ENCODE measurements around the gene LRP5.
"Not testable (repeated sequence)": the region's sequence is repeated elsewhere in the genome, so short reads cannot be mapped to it uniquely, and the experiment has no call there.

The LRP5 gene

DNA sequence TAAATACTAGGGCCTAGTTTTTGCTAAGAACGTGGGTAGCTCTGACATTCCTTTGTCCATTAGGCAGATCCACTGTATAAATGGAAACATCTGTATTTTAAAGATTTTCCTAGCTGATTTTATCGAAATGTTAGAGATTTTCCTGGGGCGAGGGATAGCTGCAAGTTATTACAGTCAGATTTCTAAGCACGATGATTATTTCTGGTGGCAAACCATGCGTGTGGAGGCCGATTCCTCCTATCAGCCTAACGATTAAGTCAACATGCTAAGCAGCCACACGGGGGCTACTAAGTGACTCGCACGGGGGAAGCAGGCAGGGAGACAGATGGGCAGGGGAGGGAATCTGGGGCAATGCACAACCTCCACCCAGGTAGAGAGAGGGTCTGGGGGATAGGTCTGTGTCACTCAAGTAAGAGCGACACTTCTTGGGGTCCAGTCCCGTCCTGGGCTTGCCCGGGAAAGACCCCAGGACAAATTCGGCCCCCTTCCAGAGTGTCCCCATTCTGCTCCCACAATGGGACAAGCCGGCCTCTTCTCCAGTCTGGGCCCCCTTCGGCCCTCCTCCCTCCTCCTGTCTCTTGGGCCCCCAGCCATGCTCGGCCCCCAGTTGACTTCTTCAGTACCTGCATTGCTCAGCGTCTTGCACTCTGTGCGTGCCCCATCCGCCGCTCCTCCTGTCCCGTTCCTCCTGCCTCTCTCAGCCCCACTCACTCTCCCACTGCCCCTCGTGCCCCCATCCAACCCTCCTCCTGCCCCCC is 41.2 kb upstream of the LRP5 start:
- Histone ChIP-seq H3K27ac (ENCODE audit: low read length) (peak overlapping the region; percentile 89), H3K27me3 (ENCODE audit: control insufficient read depth in 1 of 2, insufficient read depth in 2 of 2, low read length in 2 of 2) (no peaks in the 10 kb centered on the region), H3K9ac (ENCODE audit: low read length in 2 of 2) (peak overlapping the region; percentile 85 to 94), H3K4me1 (ENCODE audit: control insufficient read depth, insufficient read depth, low read length) (peaks cover 19% of the 10 kb centered on the region), H3K36me3 (ENCODE audit: control insufficient read depth in 2 of 2, insufficient read depth in 2 of 2, low read length in 2 of 2) (peaks cover 15 to 17% of the 10 kb centered on the region in 2 donors), H3K4me3 (ENCODE audit: low read length in 2 of 2) (peak overlapping the region; percentile 68 to 93), H3K9me3 (ENCODE audit: control insufficient read depth in 2 of 2, low read length in 2 of 2) (no peaks in the 10 kb centered on the region)

DNA sequence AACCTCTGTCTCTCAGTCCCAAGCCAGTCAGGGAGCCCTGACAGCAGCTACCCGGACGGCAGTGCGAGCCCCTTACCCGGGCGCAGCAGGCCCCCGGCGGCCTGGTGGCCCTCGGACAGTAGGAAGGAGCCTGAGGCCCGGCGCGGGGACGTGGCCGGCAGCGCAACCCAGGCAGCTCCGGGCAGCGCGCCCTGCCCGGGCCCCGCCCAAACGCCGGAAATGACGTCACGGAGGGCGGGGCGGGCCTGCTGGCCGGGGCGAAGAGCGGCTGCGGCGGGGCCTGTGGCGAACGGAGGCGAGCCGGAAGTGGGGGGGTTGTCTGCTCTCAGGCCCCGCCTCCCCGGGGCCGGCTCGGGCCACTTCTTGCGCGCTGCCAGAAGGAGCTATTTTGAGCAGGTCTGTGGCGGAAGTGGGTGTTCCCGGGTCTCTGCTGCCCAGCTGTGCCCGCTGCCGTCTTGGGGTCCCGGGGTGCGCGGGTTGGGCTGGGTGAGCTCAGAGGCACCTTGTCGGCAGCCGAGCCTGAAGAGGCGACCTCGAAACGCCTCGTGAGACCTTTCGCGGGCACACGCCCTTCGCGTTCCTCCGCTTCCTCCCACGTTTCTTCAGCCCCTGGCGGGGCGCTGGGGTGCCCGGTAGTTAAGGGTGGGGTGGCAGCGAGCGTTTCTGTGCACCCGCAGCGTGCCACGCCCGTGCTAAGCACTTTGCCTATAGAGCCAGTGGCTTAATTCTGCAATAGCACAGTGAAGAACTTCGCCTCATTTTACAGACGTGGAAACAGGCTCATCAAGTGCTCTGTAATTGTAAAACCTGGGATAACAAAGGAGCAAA is 40.4 kb upstream of the LRP5 start, which contains the start of gene C11orf24:
Gene C11orf24 (minus strand): TSS at position 193 of the 828 bp plus-strand sequence. CDS start 8,206 bp downstream, outside the sequence.
- Histone ChIP-seq H3K27ac (ENCODE audit: low read length) (peak within 1 kb of the TSS; percentile 89), H3K4me3 (ENCODE audit: low read length in 2 of 2) (peak within 1 kb of the TSS; percentile 68 to 93), H3K36me3 (ENCODE audit: control insufficient read depth in 2 of 2, insufficient read depth in 2 of 2, low read length in 2 of 2) (peaks cover 10 to 11% of the 10 kb centered on the region in 2 donors), H3K9me3 (ENCODE audit: control insufficient read depth in 2 of 2, low read length in 2 of 2) (no peaks in the 10 kb centered on the region), H3K4me1 (ENCODE audit: control insufficient read depth, insufficient read depth, low read length) (peaks cover 19% of the 10 kb centered on the region), H3K27me3 (ENCODE audit: control insufficient read depth in 1 of 2, insufficient read depth in 2 of 2, low read length in 2 of 2) (no peaks in the 10 kb centered on the region), H3K9ac (ENCODE audit: low read length in 2 of 2) (peak within 1 kb of the TSS; percentile 85 to 94)

DNA sequence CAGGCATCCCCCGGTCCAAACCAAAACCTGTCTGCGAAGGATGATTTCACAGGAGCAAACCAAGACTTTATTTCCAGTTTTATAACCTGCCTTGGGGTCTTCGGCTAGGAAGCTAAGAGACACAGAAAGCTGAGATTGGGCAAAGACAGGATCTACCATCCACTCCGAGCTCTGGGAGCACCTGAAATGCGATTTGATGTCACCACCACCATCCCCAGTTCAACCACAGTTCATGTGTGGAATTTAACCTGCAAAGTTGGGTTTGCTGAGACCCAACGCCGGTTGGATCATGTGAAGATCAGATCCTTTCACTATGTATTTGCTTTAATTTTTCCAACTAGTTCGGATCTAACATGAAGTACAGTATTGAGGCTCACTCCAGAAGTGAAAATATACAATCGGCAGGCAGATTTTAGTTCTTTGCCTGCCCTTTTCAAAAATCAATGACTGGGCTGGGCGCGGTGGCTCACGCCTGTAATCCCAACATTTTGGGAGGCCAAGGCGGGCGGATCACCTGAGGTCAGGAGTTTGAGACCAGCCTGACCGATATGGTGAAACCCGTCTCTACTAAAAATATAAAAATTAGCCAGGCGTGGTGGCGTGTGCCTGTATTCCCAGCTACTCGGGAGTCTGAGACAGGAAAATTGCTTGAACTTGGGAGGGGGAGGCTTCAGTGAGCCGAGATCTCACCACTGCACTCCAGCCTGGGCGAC is 39.2 kb upstream of the LRP5 start:
- H3K9ac ChIP-seq (ENCODE audit: low read length in 2 of 2): no peak overlapping the region
- H3K27ac ChIP-seq (ENCODE audit: low read length): no peak overlapping the region
- no peaks in the 10 kb centered on the region for H3K27me3 ChIP-seq (ENCODE audit: control insufficient read depth in 1 of 2, insufficient read depth in 2 of 2, low read length in 2 of 2)
- no peaks in the 10 kb centered on the region for H3K9me3 ChIP-seq (ENCODE audit: control insufficient read depth in 2 of 2, low read length in 2 of 2)
- H3K4me3 ChIP-seq (ENCODE audit: low read length in 2 of 2): no peak overlapping the region
- peaks cover 19% of the 10 kb centered on the region for H3K4me1 ChIP-seq (ENCODE audit: control insufficient read depth, insufficient read depth, low read length)
- H3K36me3 ChIP-seq (ENCODE audit: control insufficient read depth in 2 of 2, insufficient read depth in 2 of 2, low read length in 2 of 2): no peaks in the 10 kb centered on the region

DNA sequence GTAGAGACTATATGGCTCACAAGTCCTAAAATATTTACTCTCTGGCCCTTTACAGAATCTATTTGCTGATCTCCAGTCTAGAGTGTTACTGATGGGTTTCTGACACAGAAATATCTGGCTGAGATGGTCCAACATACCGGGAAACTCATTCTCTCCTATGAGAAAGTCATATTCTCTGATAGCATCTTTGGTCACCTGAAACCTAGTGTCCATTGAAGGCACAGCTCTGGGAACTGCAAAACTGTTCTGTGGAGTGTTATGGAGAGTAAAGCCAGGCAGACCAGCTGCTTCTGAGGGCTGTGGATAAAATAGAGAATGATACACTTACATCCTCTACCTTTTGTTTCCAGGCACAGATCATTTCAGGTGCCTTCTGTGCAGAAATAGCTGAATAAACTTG is 38.1 kb upstream of the LRP5 start:
- Histone ChIP-seq H3K4me1 (ENCODE audit: control insufficient read depth, insufficient read depth, low read length) (peaks cover 18% of the 10 kb centered on the region), H3K27me3 (ENCODE audit: control insufficient read depth in 1 of 2, insufficient read depth in 2 of 2, low read length in 2 of 2) (no peaks in the 10 kb centered on the region), H3K9ac (ENCODE audit: low read length in 2 of 2) (no peak overlapping the region), H3K4me3 (ENCODE audit: low read length in 2 of 2) (no peak overlapping the region), H3K36me3 (ENCODE audit: control insufficient read depth in 2 of 2, insufficient read depth in 2 of 2, low read length in 2 of 2) (no peaks in the 10 kb centered on the region), H3K27ac (ENCODE audit: low read length) (no peak overlapping the region), H3K9me3 (ENCODE audit: control insufficient read depth in 2 of 2, low read length in 2 of 2) (no peaks in the 10 kb centered on the region)

DNA sequence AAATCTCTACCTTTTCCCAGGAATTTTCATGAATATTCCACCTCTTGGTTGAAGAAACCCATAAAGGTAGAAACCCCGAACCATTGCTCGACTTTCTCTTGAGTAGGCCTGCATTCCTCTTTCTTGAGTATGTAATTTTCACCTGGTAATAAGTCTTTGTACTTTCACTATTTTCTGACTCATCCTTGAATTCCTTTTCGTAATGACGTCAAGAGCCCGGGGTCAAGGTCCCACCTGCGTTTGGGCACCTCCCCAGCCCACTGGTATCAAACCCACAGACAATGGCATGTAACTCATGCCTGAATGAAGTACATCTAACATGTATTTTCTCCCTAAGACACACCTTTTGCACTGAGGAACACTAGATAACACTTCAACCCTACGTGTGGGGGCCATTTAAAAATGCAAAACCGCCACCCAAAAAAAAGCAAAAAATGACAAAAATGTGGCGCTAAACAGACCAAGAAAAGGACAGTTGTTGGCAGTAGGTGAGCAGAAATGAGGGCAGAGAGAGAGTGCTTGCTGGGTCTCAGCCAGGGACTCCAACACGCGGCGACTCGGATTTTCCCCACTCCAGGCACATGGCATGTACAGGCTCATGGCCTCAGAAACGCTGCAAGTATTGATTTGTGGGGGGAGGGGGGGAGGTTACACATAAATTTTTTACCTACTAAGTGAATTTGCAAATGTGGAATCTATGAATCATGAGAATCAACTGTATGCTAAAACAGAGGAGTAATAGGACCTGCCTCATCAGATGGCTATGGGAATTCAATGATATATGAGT is 36.5 kb upstream of the LRP5 start:
- Histone ChIP-seq H3K27me3 (ENCODE audit: control insufficient read depth in 1 of 2, insufficient read depth in 2 of 2, low read length in 2 of 2) (no peaks in the 10 kb centered on the region), H3K9me3 (ENCODE audit: control insufficient read depth in 2 of 2, low read length in 2 of 2) (no peaks in the 10 kb centered on the region), H3K4me3 (ENCODE audit: low read length in 2 of 2) (no peak overlapping the region), H3K27ac (ENCODE audit: low read length) (no peak overlapping the region), H3K4me1 (ENCODE audit: control insufficient read depth, insufficient read depth, low read length) (peaks cover 4% of the 10 kb centered on the region), H3K9ac (ENCODE audit: low read length in 2 of 2) (no peak overlapping the region), H3K36me3 (ENCODE audit: control insufficient read depth in 2 of 2, insufficient read depth in 2 of 2, low read length in 2 of 2) (no peaks in the 10 kb centered on the region)

DNA sequence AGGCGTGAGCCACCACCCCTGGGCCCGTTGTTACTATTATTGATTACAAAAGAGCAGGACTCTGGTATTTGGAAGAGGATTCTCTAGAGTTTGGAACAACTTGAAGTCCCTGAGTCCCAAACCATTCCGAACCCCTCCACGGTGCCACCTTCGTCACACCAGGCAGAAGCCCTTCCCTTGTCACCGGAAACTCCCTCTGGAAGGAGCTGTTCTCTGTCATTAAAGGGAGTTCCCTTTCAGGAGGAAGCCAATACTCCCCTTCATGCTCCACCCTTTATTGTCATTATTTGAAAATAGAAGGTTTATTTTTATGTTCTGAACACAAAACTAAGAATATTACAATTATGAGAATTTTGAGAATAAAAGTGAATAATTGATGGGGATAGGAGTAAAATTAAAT is 35.5 kb upstream of the LRP5 start:
- H3K9ac ChIP-seq (ENCODE audit: low read length in 2 of 2): no peak overlapping the region
- H3K27me3 ChIP-seq (ENCODE audit: control insufficient read depth in 1 of 2, insufficient read depth in 2 of 2, low read length in 2 of 2): no peaks in the 10 kb centered on the region
- H3K36me3 ChIP-seq (ENCODE audit: control insufficient read depth in 2 of 2, insufficient read depth in 2 of 2, low read length in 2 of 2): no peaks in the 10 kb centered on the region
- H3K4me3 ChIP-seq (ENCODE audit: low read length in 2 of 2): no peak overlapping the region
- peaks cover 4% of the 10 kb centered on the region for H3K4me1 ChIP-seq (ENCODE audit: control insufficient read depth, insufficient read depth, low read length)
- H3K9me3 ChIP-seq (ENCODE audit: control insufficient read depth in 2 of 2, low read length in 2 of 2): no peaks in the 10 kb centered on the region
- no peak overlapping the region for H3K27ac ChIP-seq (ENCODE audit: low read length)

DNA sequence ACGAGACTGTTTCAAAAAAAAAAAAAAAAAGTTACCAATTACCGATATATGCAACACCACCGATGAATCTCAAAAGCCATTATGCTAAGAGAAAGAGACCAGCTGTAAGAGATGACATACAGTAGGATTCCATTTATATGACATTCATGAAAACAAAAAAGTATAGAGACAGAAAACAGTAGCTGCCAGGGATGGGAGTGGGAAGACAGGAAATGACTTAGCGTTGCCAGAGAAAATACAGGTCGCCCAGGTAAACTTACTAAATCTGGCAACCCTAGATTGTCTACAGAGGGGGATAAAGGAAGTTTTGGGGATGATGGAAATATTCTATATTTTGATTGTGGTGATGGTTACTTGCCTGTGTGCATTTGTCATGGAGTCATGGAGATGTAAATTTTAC is 32.7 kb upstream of the LRP5 start:
- Histone ChIP-seq H3K9ac (ENCODE audit: low read length in 2 of 2) (no peak overlapping the region), H3K4me1 (ENCODE audit: control insufficient read depth, insufficient read depth, low read length) (no peaks in the 10 kb centered on the region), H3K36me3 (ENCODE audit: control insufficient read depth in 2 of 2, insufficient read depth in 2 of 2, low read length in 2 of 2) (no peaks in the 10 kb centered on the region), H3K4me3 (ENCODE audit: low read length in 2 of 2) (no peak overlapping the region), H3K27ac (ENCODE audit: low read length) (no peak overlapping the region), H3K27me3 (ENCODE audit: control insufficient read depth in 1 of 2, insufficient read depth in 2 of 2, low read length in 2 of 2) (no peaks in the 10 kb centered on the region), H3K9me3 (ENCODE audit: control insufficient read depth in 2 of 2, low read length in 2 of 2) (no peaks in the 10 kb centered on the region)

DNA sequence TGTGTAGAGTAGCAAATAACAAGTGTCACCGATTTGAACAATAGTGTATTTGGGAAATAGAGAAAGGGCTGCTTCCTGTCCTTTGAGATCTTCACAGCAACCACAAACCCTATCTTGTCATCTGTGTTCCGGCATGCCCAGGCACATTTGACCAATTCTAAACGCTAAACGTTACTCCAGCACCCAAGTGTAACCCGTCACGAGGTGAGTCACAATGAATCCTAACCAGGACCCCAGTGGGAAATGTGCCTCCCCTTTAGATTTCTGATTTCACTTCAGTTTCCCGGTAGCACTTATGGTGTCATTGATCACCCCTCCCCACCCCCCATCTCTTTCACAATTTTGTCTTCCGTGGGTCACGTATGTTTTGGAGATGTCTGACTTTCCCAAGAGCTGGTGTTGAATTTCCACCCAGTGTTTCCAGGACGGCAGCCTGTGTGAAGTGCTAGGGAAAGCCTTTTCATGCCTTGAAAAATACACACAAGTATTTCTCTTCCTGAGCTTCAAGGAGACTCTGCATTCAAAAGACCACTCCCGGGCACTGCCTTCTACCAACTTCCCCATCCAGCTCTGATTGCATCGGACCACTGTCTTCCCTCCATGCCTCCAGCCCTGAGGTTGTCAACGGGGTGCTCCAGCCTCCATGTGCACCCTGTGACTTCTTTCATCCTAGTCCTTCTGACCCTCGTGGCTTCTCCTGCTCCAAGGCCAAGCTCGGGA is 30.1 kb upstream of the LRP5 start:
- Histone ChIP-seq H3K9me3 (ENCODE audit: control insufficient read depth in 2 of 2, low read length in 2 of 2) (no peaks in the 10 kb centered on the region), H3K4me1 (ENCODE audit: control insufficient read depth, insufficient read depth, low read length) (no peaks in the 10 kb centered on the region), H3K36me3 (ENCODE audit: control insufficient read depth in 2 of 2, insufficient read depth in 2 of 2, low read length in 2 of 2) (no peaks in the 10 kb centered on the region), H3K27me3 (ENCODE audit: control insufficient read depth in 1 of 2, insufficient read depth in 2 of 2, low read length in 2 of 2) (no peaks in the 10 kb centered on the region), H3K9ac (ENCODE audit: low read length in 2 of 2) (no peak overlapping the region), H3K27ac (ENCODE audit: low read length) (no peak overlapping the region), H3K4me3 (ENCODE audit: low read length in 2 of 2) (no peak overlapping the region)

DNA sequence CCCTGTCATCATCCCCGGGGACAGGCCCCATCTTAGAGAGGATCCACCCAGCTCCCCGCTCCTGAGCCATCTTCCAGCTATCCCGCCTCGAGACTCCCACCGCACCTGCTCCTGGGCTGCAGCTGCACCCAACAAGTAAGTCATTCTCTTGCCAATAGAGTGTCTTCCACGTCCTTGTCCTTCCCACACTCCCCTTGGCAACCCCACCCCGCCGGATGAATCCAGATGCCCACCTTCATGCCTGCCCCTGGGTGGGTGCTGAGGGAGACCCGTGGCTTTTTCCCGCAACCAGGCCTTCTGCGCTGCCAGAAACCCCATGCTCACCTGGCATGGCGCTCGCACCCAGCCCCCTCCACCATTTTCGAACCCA is 29.5 kb upstream of the LRP5 start:
- no peak overlapping the region for H3K9ac ChIP-seq (ENCODE audit: low read length in 2 of 2)
- no peaks in the 10 kb centered on the region for H3K36me3 ChIP-seq (ENCODE audit: control insufficient read depth in 2 of 2, insufficient read depth in 2 of 2, low read length in 2 of 2)
- H3K27ac ChIP-seq (ENCODE audit: low read length): no peak overlapping the region
- no peaks in the 10 kb centered on the region for H3K9me3 ChIP-seq (ENCODE audit: control insufficient read depth in 2 of 2, low read length in 2 of 2)
- no peaks in the 10 kb centered on the region for H3K4me1 ChIP-seq (ENCODE audit: control insufficient read depth, insufficient read depth, low read length)
- H3K4me3 ChIP-seq (ENCODE audit: low read length in 2 of 2): no peak overlapping the region
- H3K27me3 ChIP-seq (ENCODE audit: control insufficient read depth in 1 of 2, insufficient read depth in 2 of 2, low read length in 2 of 2): peaks cover 0 to under 1% of the 10 kb centered on the region in 2 donors

DNA sequence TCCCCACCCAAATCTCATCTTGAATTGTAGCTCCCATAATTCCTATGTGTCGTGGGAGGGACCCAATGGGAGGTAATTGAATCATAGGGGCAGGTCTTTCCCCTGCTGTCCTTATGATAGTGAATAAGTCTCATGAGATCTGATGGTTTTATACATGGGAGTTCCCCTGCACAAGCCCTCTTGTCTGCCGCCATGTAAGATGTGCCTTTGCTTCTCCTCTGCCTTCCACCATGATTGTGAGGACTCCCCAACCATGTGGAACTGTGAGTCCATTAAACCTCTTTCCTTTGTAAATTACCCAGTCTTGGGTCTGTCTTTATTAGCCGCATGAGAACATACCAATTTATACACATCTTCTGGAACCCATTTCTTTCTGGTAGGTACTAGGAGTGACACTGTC is 27.8 kb upstream of the LRP5 start:
- not testable (repeated sequence) for H3K4me1 ChIP-seq (ENCODE audit: control insufficient read depth, insufficient read depth, low read length); H3K9me3 ChIP-seq (ENCODE audit: control insufficient read depth in 2 of 2, low read length in 2 of 2); H3K4me3 ChIP-seq (ENCODE audit: low read length in 2 of 2); H3K27ac ChIP-seq (ENCODE audit: low read length); H3K9ac ChIP-seq (ENCODE audit: low read length in 2 of 2); H3K27me3 ChIP-seq (ENCODE audit: control insufficient read depth in 1 of 2, insufficient read depth in 2 of 2, low read length in 2 of 2); H3K36me3 ChIP-seq (ENCODE audit: control insufficient read depth in 2 of 2, insufficient read depth in 2 of 2, low read length in 2 of 2)
